AG04449 (cell line): ENCODE measurements around the gene KCNMA1.

Experiments used
- CTCF ChIA-PET: fragments of 350-600 bp; formaldehyde crosslinking; extraction: SDS; loops from one replicate; lab custom pipeline; 2021; ENCODE audit warnings: antibody characterized with exemption; lab: Yijun Ruan, JAX
- POLR2A ChIA-PET: fragments of 400-600, 350-600 bp; formaldehyde crosslinking; extraction: SDS; loops from one replicate; lab custom pipeline; 2020; ENCODE audit warnings: antibody characterized with exemption, inconsistent platforms; lab: Yijun Ruan, JAX
- DNase-seq: peaks from one replicate; pipeline ENCODE4 v3.0.0-alpha.2; 2010; ENCODE audit warnings: low read depth, low spot score
- H3K4me3 ChIP-seq: 2 replicates; pipeline ENCODE4 v1.5.1; 2011; ENCODE audit warnings: low read depth, mild to moderate bottlenecking, control low read depth, low read length
- TF ChIP-seq, protein P1 (sequence below): IDR thresholded peaks from one replicate; pipeline ENCODE4 v1.5.1; 2011; ENCODE audit warnings: mild to moderate bottlenecking, moderate library complexity, low read length, control low read depth, inconsistent platforms; ENCODE audit not compliant: insufficient read depth; ENCODE audit errors: missing control alignments

Gene KCNMA1

DNA sequence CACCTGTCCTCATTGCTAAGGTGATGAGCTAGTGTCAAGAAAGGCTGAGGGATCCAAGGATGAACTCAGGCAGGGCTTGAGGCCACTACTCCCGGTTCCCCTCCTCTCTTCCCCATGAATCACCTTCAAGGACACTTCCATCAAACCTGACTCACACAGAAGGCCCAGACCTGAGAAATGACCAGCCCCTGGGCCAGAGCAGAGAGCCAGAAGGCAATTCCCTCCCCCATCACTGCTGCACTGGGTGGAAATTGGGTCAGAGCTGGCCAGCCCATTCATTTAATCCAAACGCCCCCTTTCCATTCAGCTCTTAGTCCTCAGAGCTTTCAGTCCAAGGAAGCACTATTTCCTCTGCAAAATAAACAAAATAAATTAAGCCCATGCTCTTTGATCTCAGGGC is 182.0 kb downstream of the KCNMA1 start:
- no peak overlapping the region for H3K4me3 ChIP-seq
- no peak for DNase-seq
- TF ChIP-seq, protein P1, sequence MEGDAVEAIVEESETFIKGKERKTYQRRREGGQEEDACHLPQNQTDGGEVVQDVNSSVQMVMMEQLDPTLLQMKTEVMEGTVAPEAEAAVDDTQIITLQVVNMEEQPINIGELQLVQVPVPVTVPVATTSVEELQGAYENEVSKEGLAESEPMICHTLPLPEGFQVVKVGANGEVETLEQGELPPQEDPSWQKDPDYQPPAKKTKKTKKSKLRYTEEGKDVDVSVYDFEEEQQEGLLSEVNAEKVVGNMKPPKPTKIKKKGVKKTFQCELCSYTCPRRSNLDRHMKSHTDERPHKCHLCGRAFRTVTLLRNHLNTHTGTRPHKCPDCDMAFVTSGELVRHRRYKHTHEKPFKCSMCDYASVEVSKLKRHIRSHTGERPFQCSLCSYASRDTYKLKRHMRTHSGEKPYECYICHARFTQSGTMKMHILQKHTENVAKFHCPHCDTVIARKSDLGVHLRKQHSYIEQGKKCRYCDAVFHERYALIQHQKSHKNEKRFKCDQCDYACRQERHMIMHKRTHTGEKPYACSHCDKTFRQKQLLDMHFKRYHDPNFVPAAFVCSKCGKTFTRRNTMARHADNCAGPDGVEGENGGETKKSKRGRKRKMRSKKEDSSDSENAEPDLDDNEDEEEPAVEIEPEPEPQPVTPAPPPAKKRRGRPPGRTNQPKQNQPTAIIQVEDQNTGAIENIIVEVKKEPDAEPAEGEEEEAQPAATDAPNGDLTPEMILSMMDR, result no peak
- ChIA-PET CTCF (interaction anchor here (1.9 kb wide), 1 partner anchor 8 kb away, joined by 6 read pairs; no protein-coding TSS in a partner anchor), POLR2A (no interaction called here)

DNA sequence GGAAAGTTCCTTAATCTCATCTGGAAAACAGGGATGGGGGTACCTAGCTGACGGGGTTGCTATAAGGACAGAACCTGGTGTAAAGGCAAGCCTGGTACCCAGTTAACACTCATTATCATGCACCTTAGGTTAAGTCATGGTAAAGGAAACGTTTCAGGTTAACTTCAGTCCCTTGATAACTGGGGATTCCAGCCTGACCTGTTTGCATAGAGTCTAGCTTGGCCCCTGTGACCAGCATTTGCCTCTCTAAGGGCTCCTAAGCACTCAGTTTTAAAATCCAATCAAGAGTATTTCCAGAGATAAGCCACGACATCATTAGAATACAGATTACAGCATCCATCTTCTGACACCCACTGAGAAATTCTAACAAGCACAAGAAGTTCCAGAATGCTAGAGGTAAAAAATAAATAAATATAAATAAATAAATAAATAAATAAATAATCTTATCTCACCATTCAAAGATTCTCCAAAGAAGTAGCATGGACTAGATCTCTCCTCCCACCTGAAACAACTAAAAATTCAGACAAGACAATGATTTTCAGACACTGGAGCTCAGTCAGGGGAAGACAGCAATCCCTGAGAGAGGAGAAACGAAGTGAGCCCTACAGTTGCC is 184.6 kb downstream of the KCNMA1 start:
- ChIA-PET POLR2A (no interaction called here), CTCF (interaction anchor here (1.7 to 2.4 kb wide), 3 partner anchors 13 to 279 kb away, joined by 5 to 8 read pairs (median 6); no protein-coding TSS in a partner anchor)
- TF ChIP-seq, protein P1, result no peak
- no peak overlapping the region for H3K4me3 ChIP-seq
- DNase-seq, result no peak

DNA sequence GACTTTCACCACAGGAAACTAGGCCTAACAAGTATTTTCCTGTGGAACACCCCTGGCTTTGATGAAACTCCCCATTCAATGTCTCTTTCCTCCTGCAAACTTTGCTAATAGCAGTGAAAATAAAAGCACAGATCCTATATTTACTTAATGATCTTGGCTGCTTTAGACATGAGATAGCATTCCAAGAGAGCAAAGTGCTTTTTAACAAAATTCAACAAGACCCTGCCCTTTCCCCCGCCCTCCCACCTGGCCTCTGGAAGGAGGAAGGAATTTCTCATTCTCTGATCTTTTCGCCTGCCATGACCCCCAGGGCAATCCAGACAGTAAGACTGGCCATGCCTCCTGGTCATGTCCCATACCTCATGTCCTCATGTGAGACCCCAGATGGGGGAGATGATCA is 185.7 kb downstream of the KCNMA1 start:
- no peak for DNase-seq
- ChIA-PET POLR2A (no interaction called here), CTCF (interaction anchor here (1.7 to 2.4 kb wide), 2 partner anchors 24 to 278 kb away, joined by 6 to 8 read pairs; no protein-coding TSS in a partner anchor)
- no peak overlapping the region for H3K4me3 ChIP-seq
- TF ChIP-seq, protein P1, result no peak

DNA sequence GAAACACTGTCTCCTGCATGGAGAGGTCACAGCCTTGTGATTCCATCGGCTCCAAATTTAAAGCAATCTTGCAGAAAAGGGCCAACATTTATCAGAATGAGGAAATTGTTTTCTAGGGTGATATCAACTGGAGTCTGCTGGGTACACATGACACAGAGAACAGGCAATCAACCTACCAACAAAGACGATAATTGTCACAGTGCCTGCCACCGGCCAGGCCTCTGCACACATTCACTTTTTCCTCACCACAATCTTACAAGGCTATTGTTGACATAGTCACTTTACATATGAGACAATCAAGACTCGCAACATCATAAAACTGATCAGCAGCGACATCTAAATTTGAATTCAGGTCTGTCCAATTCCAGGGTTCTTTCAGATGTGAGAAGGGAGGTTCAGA is 189.4 kb downstream of the KCNMA1 start:
- H3K4me3 ChIP-seq, result no peak overlapping the region
- CTCF ChIA-PET, result interaction anchor here (1.2 to 3.0 kb wide), 3 partner anchors 11 to 19 kb away, joined by 3 to 19 read pairs (median 4); no protein-coding TSS in a partner anchor
- TF ChIP-seq, protein P1, result no peak
- DNase-seq, result no peak
- POLR2A ChIA-PET, result no interaction called here

DNA sequence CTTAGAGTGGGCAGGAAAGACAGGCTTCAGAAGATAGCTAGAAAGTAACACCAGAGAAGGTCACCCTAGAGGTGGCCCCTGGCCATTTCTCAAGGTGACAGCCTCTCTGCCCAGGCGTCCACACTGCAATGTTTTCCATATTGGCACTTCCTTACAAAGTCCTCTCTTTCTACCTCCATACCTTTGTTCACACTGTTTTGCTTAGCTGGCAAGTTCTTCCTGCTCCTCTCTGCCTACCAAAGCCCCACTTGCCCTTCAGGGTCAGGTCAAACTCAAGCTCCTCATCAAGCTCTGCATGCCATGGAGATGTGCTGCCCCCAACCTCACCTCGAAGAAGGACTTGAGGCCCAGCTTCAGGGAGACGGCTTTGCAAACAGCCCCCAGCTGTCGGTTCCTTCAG is 190.9 kb downstream of the KCNMA1 start:
- H3K4me3 ChIP-seq, result no peak overlapping the region
- POLR2A ChIA-PET, result no interaction called here
- DNase-seq, result no peak
- CTCF ChIA-PET, result interaction anchor here (0.9 to 3.0 kb wide), 8 partner anchors 9 to 281 kb away, joined by 3 to 19 read pairs (median 4); no protein-coding TSS in a partner anchor
- TF ChIP-seq, protein P1, result no peak

DNA sequence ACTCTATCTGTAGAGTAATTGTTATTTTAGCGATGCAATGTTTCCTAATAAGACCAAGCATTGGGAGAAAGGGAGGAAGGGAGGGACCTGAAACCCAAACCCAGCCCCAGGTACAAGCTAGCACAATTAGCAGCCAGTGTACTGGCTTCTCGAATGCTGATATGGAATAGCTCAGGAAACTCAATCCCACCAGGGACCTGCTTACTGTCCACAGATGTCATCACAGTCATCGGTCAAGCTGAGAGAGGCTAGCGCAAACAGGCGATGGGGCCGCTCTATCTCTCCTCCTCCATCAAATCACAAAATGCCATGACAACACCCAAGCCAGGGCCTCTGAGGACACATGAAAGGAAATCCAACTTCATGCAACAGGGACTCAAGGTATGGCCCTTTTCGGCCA is 192.1 kb downstream of the KCNMA1 start:
- ChIA-PET CTCF (interaction anchor here (1.0 to 3.0 kb wide), 3 partner anchors 9 to 200 kb away, joined by 4 to 19 read pairs (median 9); no protein-coding TSS in a partner anchor), POLR2A (no interaction called here)
- no peak for DNase-seq
- TF ChIP-seq, protein P1, result no peak
- H3K4me3 ChIP-seq, result no peak overlapping the region
